Activated CD8-positive, alpha-beta memory T cell treated with anti-CD3 and anti-CD28 coated beads, Interleukin-2, amount 50 U/mL, for 24 hours (primary cell): Measurements from ENCODE around the gene PSMD12.
"Not testable (repeated sequence)": the region's sequence is repeated elsewhere in the genome, so short reads cannot be mapped to it uniquely, and the experiment has no call there.

ENCODE experiments used
- DNase-seq: peaks from one replicate; pipeline ENCODE4 v3.0.0-alpha.2; 2020; ENCODE audit errors: extremely low read depth

PSMD12 gene

DNA sequence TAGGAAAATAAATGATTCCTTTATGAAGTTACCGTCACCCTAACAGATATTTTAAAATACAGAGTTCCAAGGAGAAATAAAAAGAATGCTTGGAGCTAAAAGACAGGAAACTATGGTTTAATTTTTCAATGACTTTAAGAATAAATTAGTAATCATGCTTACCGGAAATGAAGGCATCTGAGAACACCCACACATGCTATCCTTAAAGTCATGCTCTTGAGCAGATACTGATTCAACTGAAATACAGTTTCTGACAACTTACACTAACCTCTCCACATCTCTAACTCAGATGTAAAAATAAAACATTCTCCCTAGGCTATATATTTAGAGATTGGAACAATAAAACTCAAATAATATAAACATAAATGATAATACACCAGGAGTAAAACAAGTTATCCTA lies 7.8 kb downstream of the PSMD12 start:
- DNase-seq: no peak

GRCh38 chr17:67353929-67354574 lies 12.3 kb downstream of the PSMD12 start:
- DNase-seq: no peak

- DNase-seq: no peak
These were observed 13.2 kb downstream of the PSMD12 start for GRCh38 chr17:67353161-67353560.

DNA sequence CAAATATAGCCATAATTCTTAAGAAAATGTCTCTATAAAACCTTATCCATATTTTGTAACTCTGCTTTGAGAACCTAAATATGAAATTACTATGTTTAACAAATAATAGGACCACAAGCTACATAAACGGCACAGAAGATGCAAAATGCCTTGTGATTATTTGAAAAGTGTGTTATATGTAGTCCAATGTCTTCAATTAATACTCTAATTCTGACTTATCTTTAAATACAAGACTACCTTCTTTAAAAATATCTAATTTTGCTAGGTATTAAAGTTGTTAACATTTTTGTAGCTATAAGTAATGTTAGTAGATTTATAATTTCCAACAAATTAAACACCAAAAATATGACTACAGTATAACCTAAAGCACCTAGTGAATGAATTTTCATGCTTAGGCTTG lies 17.0 kb downstream of the PSMD12 start:
- DNase-seq: no peak

DNA sequence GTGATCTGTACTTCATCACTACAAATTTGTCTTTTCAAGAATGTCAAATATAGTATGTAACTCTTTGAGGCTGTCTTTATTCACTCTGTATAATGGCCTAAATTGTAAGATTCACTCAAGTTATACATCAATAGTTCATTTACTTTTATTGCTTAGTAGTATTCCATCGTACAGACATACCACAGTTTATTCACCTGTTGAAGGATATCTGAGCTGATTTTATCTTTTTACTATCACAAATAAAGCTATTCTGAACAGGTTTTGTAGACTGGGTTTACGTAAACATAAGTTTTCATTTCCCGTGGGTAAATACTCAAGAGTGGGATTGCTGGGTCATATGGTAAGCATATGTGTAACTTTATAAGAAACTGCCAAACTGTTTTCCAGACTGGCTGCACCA lies 18.6 kb downstream of the PSMD12 start:
- no peak for DNase-seq

GRCh38 chr17:67343237-67343636 lies 23.1 kb downstream of the PSMD12 start:
- no peak for DNase-seq

GRCh38 chr17:67338353-67338752 lies 28.0 kb downstream of the PSMD12 start:
- DNase-seq: not testable (repeated sequence)

GRCh38 chr17:67336859-67337258 lies 29.5 kb downstream of the PSMD12 start:
- no peak for DNase-seq

DNA sequence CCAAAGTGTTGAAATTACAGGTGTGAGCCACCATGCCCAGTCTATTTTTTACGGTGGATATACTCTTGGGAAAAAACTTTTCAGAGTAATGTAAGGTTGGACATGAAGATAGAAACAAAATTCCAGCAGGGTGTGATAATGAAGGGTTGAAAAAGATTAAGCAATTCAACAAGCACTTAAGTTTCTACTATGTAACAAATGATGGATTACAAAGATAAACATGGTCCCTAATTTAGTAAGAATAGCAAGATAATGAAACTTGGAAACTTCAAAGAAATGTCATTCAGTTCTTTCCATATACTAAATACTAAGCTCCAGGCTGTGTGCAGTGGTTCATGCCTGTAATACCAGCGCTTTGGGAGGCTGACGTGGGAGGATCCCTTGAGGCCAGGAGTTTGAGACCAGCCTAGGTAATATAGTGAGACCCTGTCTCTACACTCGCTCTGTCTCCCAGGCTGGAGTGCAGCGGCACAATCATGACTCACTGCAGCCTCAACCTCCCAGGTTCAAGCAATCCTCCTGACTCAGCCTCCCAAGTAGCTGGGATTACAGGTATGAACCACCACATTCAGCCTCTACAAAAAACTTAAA lies 31.0 kb downstream of the PSMD12 start:
- DNase-seq: no peak

GRCh38 chr17:67332162-67332508 lies 34.2 kb downstream of the PSMD12 start:
- DNase-seq: not testable (repeated sequence)

DNA sequence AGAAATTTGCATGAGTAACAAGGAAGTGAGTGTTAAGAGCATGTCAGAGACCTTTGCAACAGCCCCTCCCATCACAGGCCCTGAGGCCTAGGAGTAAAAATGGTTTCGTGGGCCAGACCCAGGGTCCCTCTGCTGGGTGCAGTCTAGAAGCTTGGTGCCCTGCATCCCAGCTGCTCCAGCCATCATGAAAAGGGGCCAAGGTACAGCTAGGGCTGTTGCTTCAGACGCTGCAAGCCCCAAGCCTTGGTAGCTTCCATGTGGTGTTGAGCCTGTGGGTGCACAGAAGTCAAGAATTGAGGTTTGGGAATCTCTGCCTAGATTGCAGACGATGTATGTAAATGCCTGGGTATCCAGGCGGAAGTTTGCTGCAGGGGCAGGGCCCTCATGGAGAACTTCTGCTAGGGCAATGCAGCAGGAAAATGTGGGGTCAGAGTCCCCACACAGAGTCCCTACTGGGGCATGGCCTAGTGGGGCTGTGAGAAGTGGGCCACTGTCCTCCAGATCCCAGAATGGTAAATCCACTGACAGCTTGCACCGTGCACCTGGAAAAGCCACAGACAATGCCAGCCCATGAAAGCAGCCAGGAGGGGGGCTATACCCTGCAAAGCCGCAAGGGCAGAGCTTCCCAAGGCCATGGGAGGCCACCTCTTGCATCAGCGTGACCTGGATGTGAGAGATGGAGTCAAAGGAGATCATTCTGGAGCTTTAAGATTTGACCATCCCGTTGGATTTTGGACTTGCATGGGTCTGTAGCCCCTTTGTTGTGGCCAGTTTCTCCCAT lies 34.8 kb downstream of the PSMD12 start:
- not testable (repeated sequence) for DNase-seq

DNA sequence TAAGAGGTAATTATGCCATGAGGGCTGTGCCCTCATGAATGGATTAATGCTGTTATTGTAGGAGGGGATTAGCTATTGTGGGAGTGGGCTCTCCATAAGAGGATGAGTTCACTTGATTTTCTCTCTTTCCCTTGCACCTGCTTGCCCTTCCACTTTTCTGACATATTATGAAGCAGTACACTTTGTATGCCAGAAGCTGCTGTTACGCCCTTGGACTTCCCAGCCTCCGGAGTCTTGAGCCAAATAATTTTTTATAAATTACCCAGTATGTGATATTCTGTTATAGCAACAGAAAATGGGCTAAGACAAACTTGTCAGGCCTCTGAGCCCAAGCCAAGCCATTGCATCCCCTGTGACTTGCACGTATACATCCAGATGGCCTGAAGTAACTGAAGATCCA lies 38.4 kb downstream of the PSMD12 start:
- DNase-seq: no peak

DNA sequence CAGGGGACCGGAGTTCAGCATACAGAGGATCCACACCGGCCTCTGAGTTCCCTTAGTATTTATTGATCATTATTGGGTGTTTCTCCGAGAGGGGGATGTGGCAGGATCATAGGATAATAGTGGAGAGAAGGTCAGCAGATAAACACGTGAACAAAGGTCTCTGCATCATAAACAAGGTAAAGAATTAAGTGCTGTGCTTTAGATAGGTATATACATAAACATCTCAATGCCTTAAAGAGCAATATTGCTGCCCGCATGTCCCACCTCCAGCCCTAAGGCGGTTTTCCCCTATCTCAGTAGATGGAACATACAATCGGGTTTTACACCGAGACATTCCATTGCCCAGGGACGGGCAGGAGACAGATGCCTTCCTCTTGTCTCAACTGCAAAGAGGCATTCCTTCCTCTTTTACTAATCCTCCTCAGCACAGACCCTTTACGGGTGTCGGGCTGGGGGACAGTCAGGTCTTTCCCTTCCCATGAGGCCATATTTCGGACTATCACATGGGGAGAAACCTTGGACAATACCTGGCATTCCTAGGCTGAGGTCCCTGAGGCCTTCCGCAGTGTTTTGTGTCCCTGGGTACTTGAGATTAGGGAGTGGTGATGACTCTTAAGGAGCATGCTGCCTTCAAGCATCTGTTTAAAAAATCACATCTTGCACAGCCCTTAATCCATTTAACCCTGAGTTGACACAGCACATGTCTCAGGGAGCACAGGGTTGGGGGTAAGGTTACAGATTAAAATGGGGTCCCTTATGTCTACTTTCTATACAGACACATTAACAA lies 39.2 kb downstream of the PSMD12 start:
- not testable (repeated sequence) for DNase-seq

DNA sequence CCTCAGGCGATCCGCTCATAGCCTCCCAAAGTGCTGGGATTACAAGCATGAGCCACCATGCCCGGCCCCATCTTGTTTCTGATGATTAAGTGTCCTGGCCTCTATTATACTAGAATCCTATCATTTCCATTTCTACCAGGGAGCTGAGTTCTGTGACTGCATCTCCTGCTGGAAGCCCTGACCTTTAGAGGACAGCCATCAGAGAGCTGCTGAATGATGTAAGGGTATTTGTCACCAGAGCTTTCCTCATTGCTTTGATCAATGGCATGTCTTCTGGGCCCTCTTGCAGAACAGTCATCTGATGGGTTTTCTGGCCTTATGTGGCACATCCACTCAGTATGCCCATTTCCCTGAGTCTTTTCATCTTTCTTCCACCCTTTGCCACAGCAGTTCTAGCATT lies 39.9 kb downstream of the PSMD12 start:
- no peak for DNase-seq

DNA sequence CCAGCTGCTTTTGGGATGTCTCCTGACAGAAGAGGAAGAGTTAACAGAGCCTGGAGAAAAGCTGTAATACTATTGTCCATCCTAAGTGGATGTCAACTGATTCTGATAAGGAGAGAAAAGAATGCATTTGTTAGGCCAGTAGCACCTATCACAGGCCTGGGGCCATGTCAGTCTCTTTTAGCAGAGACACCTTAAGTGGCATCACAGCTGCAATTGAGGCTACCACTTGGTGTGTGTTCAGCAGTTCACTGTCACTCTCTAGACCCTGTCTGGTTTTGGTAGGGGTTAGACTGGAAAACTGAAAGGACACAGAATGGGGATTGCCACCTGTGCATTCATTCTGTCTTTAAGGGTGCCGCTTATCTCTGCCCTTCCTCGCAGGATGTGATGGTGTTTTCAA lies 42.0 kb downstream of the PSMD12 start:
- no peak for DNase-seq

DNA sequence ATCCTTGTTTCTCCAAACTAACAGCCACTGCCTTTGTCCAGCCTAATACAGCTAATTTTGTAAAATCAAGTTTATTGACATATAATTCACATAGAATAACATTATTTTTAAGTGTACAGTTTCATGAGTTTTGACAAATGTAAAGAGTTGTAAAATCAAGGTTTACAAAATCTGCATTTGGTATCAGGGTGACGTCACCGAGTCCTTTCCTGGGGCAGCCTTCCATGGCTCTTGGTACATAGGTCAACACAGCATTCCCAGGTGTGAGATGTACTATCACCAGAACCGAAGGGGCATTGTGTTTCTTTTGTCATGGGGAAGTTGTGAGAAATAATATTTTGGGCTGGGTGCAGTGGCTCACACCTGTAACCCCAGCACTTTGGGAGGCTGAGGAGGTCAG lies 42.9 kb downstream of the PSMD12 start:
- no peak for DNase-seq

DNA sequence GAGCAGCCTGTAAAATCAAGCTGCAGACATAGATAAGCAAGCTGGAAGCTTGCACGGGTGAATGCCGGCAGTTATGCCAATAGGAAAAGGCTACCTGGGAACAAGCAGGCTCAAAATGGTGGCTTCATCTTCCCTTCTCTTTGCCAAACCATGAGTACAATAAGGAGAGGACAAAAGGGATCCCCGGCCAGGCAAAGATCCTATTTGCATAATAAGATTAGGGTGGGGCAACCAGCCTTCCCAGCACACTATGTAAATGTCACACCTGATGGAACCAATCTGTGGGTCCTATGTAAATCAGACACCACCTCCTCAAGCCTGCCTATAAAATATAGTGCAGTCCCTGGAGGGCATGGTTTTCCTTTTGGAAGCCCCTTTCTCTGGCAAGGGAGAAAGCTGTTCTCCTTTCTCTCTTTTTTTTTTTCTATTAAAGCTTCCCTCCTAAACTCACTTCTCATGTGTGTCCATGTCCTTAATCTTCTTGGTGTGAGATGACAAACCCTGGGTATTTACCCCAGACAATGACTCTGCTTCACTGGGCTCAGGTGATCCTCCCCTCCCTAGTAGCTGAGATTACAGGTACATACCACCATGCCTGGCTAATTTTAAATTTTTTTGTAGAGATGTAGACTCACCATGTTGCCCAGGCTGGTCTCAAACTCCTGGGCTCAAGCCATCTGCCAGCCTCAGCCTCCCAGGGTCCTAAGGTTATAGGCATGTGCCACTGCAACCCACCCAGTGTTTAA lies 44.2 kb downstream of the PSMD12 start:
- DNase-seq: no peak

- not testable (repeated sequence) for DNase-seq
These were observed 44.9 kb downstream of the PSMD12 start for GRCh38 chr17:67321486-67321885.

DNA sequence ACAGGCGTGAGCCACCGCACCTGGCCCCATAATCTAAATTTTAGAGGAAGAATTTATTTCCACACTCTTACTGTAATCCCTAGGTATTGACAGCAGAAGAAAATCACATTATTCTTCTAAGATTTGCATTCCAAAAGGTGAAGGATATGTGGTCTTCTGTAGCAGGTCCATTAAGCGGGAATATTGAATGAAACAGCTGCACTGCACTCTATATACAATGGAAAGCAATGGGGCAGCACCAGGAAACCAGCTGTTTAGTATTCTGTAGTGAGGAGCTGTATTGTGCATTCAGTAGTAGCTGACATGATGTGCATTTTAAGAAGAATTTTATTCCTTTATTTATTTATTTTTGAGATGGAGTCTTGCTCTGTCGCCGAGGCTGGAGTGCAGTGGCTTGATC lies 49.6 kb downstream of the PSMD12 start:
- no peak for DNase-seq

DNA sequence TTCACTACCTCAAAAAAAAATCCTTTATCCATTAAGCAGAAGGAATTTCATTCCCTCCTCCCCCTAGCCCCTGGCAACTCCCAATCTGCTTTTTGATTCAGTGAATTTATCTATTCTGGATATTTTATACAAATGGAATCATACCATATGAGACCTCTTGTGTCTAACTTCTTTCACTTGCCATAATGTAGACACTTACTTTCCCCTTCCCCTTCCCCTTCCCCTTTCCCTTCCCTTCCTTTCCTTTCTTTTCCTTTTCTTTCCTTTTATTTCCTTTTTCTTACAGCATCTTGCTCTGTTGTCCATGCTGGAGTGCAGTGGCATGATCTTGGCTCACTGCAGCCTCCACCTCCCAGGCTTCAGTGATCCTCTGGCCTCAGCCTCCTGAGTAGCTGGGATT lies 50.5 kb downstream of the PSMD12 start:
- no peak for DNase-seq

GRCh38 chr17:67312265-67312664 lies 54.1 kb downstream of the PSMD12 start:
- no peak for DNase-seq

DNA sequence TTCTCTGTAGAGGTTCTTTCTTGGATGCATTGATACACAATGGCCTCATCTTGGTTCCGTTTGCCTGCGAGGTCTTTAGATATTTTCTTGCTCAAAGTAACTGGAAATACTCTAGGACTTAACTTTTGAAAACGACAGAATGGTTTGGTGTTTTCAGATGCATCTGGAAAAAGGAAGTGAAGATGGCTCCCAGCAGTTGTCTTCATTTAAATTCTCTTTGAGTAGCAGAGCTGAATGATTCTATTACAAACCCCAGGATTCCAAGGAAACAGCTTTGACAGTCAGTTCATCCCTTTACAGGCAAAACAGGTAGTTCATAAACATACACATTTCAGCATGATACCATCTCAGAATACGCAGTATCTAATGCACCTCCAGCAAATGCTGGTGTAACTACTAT lies 54.8 kb downstream of the PSMD12 start:
- no peak for DNase-seq
